Progenitor cell of endocrine pancreas (in vitro differentiated cells): ENCODE results near the gene HS6ST3. TPM values are rescaled to one million over a fixed set of nuclear protein-coding genes. Genes with fewer than 3 reads are reported as not detected.
"Not testable (repeated sequence)": the region's sequence is repeated elsewhere in the genome, so short reads cannot be mapped to it uniquely, and the experiment has no call there.

Source experiments
- DNase-seq: peaks from one replicate; pipeline ENCODE4 v3.0.0; 2021; ENCODE audit warnings: low spot score; ENCODE audit not compliant: unreplicated experiment
- H3K27ac Mint-ChIP-seq: 2 replicates; pipeline ENCODE4 v1.8.0; 2021; ENCODE audit warnings: mild to moderate bottlenecking, moderate library complexity, mixed read lengths
- H3K27me3 Mint-ChIP-seq: 2 replicates; pipeline ENCODE4 v1.8.0; 2021; ENCODE audit warnings: mixed read lengths
- H3K36me3 Mint-ChIP-seq: 2 replicates; pipeline ENCODE4 v1.8.0; 2022; ENCODE audit warnings: mixed read lengths; ENCODE audit not compliant: insufficient read depth
- H3K4me1 Mint-ChIP-seq: 2 replicates; pipeline ENCODE4 v1.8.0; 2021; ENCODE audit warnings: low read depth, mixed read lengths
- H3K4me3 Mint-ChIP-seq: 2 replicates; pipeline ENCODE4 v1.8.0; 2021; ENCODE audit warnings: low read depth, mild to moderate bottlenecking, moderate library complexity, mixed read lengths
- H3K9me3 Mint-ChIP-seq: 2 replicates; pipeline ENCODE4 v1.8.0; 2021; ENCODE audit warnings: low read depth, mixed read lengths
- CTCF ChIP-seq: fragments of 200-600 bp; sonication (generic); IDR thresholded peaks from one replicate; pipeline ENCODE4 v1.5.0; 2021; ENCODE audit warnings: antibody characterized with exemption, mild to moderate bottlenecking; ENCODE audit not compliant: unreplicated experiment
- long read RNA-seq: library from polyadenylated mRNA; unstranded; transcript quantifications from one replicate; pipeline ENCODE4 v2.0.0, GENCODE V29; 2020
- total RNA-seq: library from RNA; stranded (reverse); gene quantifications from 2 replicates; pipeline ENCODE4 v1.2.1, GENCODE V29; 2021

Gene HS6ST3
- total RNA-seq, result 0.84 and 2.0 TPM in 2 replicates
- long read RNA-seq, full-length matches to known transcripts, result 2 of 4 reads
- long read RNA-seq, partial matches to known transcripts, result 0 of 4 reads
- long read RNA-seq, other reads (novel, unspliced or antisense), result 2 of 4 reads

- Mint-ChIP-seq H3K9me3 (no peaks in the 10 kb centered on the region), H3K27ac (no peak within 1 kb of the TSS), H3K4me3 (peak within 1 kb of the TSS; percentile 71), H3K4me1 (peaks cover 7% of the 10 kb centered on the region), H3K27me3 (peaks cover 81% of the 10 kb centered on the region), H3K36me3 (no peaks in the 10 kb centered on the region)
- peak; percentile 39 for DNase-seq
- no peak for TF ChIP-seq CTCF
Measured at GRCh38 chr13:96089749-96090239, at the start of gene HS6ST3. Gene HS6ST3 (plus strand): TSS chr13:96090107.

GRCh38 chr13:96041326-96042110 is 48.4 kb upstream of the HS6ST3 start:
- Mint-ChIP-seq H3K4me3 (no peak overlapping the region), H3K36me3 (peaks cover 36% of the 10 kb centered on the region), H3K27me3 (no peaks in the 10 kb centered on the region), H3K4me1 (peaks cover 5% of the 10 kb centered on the region), H3K9me3 (peaks cover 33% of the 10 kb centered on the region), H3K27ac (no peak overlapping the region)
- no peak for TF ChIP-seq CTCF
- no peak for DNase-seq

GRCh38 chr13:96044238-96044637 is 45.7 kb upstream of the HS6ST3 start:
- no peak for TF ChIP-seq CTCF
- Mint-ChIP-seq H3K4me3 (no peak overlapping the region), H3K36me3 (peaks cover 41% of the 10 kb centered on the region), H3K27me3 (no peaks in the 10 kb centered on the region), H3K27ac (no peak overlapping the region), H3K4me1 (no peaks in the 10 kb centered on the region), H3K9me3 (peaks cover 36% of the 10 kb centered on the region)
- DNase-seq, result no peak

- not testable (repeated sequence) for H3K27me3 Mint-ChIP-seq, H3K27ac Mint-ChIP-seq, H3K4me3 Mint-ChIP-seq, DNase-seq, H3K4me1 Mint-ChIP-seq
- H3K9me3 Mint-ChIP-seq, result peaks cover 36% of the 10 kb centered on the region
- peaks cover 49% of the 10 kb centered on the region for H3K36me3 Mint-ChIP-seq
Measured at GRCh38 chr13:96046449-96047126, 43.3 kb upstream of the HS6ST3 start.

- H3K27me3 Mint-ChIP-seq, H3K9me3 Mint-ChIP-seq, DNase-seq, H3K4me1 Mint-ChIP-seq, H3K4me3 Mint-ChIP-seq, H3K27ac Mint-ChIP-seq: not testable (repeated sequence)
- H3K36me3 Mint-ChIP-seq, result peaks cover 20% of the 10 kb centered on the region
Measured at GRCh38 chr13:96050955-96051354, 39.0 kb upstream of the HS6ST3 start.

GRCh38 chr13:96051491-96051890 is 38.4 kb upstream of the HS6ST3 start:
- not testable (repeated sequence) for H3K4me1 Mint-ChIP-seq, DNase-seq, H3K27ac Mint-ChIP-seq, H3K9me3 Mint-ChIP-seq, H3K27me3 Mint-ChIP-seq
- peak overlapping the region; percentile 90 for H3K4me3 Mint-ChIP-seq
- peaks cover 15% of the 10 kb centered on the region for H3K36me3 Mint-ChIP-seq

GRCh38 chr13:96051946-96052345 is 38.0 kb upstream of the HS6ST3 start:
- DNase-seq, result not testable (repeated sequence)

More at GRCh38 chr13:96051946-96052345, 38.0 kb upstream of the HS6ST3 start:
- Mint-ChIP-seq H3K36me3 (peaks cover 15% of the 10 kb centered on the region), H3K4me3 (peak overlapping the region; percentile 90)
- H3K4me1 Mint-ChIP-seq, H3K27ac Mint-ChIP-seq, H3K9me3 Mint-ChIP-seq, H3K27me3 Mint-ChIP-seq: not testable (repeated sequence)
